ENCODE data around the gene TGM6. TPM values are rescaled to one million over a fixed set of nuclear protein-coding genes. Genes with fewer than 3 reads are reported as not detected.

The TGM6 gene
- total RNA-seq, 1 experiment from 2014 or later = not detected

- DNase-seq = no peak
- Histone ChIP-seq H3K36me3 (replicated peaks; ENCODE audit: control insufficient read depth, insufficient read depth, low read length) (no peaks in the 10 kb centered on the region), H3K4me3 (ENCODE audit: insufficient read depth, low read depth, low read length) (no peak overlapping the region), H3K27me3 (ENCODE audit: control insufficient read depth, insufficient read depth, low read length) (no peaks in the 10 kb centered on the region)
These were observed 49.8 kb downstream of the TGM6 start for GRCh38 chr20:2430538-2430937.

GRCh38 chr20:2431185-2431584 is 50.5 kb downstream of the TGM6 start:
- H3K27me3 ChIP-seq (ENCODE audit: control insufficient read depth, insufficient read depth, low read length) = no peaks in the 10 kb centered on the region
- H3K4me3 ChIP-seq (ENCODE audit: insufficient read depth, low read depth, low read length) = no peak overlapping the region
- no peaks in the 10 kb centered on the region for H3K36me3 ChIP-seq (replicated peaks; ENCODE audit: control insufficient read depth, insufficient read depth, low read length)
- DNase-seq = no peak

GRCh38 chr20:2446845-2447244 is 66.1 kb downstream of the TGM6 start:
- DNase-seq = no peak
- H3K27me3 ChIP-seq (ENCODE audit: control insufficient read depth, insufficient read depth, low read length) = no peaks in the 10 kb centered on the region
- no peak overlapping the region for H3K4me3 ChIP-seq (ENCODE audit: insufficient read depth, low read depth, low read length)
- H3K36me3 ChIP-seq (replicated peaks; ENCODE audit: control insufficient read depth, insufficient read depth, low read length) = no peaks in the 10 kb centered on the region

- DNase-seq = no peak
- Histone ChIP-seq H3K4me3 (ENCODE audit: insufficient read depth, low read depth, low read length) (no peak overlapping the region), H3K36me3 (replicated peaks; ENCODE audit: control insufficient read depth, insufficient read depth, low read length) (no peaks in the 10 kb centered on the region), H3K27me3 (ENCODE audit: control insufficient read depth, insufficient read depth, low read length) (no peaks in the 10 kb centered on the region)
These were observed 68.7 kb downstream of the TGM6 start for GRCh38 chr20:2449386-2449785.

GRCh38 chr20:2451422-2451821 is 70.7 kb downstream of the TGM6 start:
- no peak for DNase-seq

GRCh38 chr20:2451939-2452732 is 71.4 kb downstream of the TGM6 start:
- no peaks in the 10 kb centered on the region for H3K27me3 ChIP-seq (ENCODE audit: control insufficient read depth, insufficient read depth, low read length)
- H3K4me3 ChIP-seq (ENCODE audit: insufficient read depth, low read depth, low read length) = no peak overlapping the region
- H3K36me3 ChIP-seq (replicated peaks; ENCODE audit: control insufficient read depth, insufficient read depth, low read length) = no peaks in the 10 kb centered on the region
- peak; percentile 72 for DNase-seq

More at GRCh38 chr20:2451422-2451821, 70.7 kb downstream of the TGM6 start:
- Histone ChIP-seq H3K36me3 (replicated peaks; ENCODE audit: control insufficient read depth, insufficient read depth, low read length) (no peaks in the 10 kb centered on the region), H3K4me3 (ENCODE audit: insufficient read depth, low read depth, low read length) (no peak overlapping the region), H3K27me3 (ENCODE audit: control insufficient read depth, insufficient read depth, low read length) (no peaks in the 10 kb centered on the region)

- Histone ChIP-seq H3K36me3 (replicated peaks; ENCODE audit: control insufficient read depth, insufficient read depth, low read length) (no peaks in the 10 kb centered on the region), H3K27me3 (ENCODE audit: control insufficient read depth, insufficient read depth, low read length) (no peaks in the 10 kb centered on the region), H3K4me3 (ENCODE audit: insufficient read depth, low read depth, low read length) (no peak overlapping the region)
- DNase-seq = no peak
These were observed 73.1 kb downstream of the TGM6 start for GRCh38 chr20:2453792-2454191.

GRCh38 chr20:2455771-2456497 is 75.2 kb downstream of the TGM6 start:
- H3K4me3 ChIP-seq (ENCODE audit: insufficient read depth, low read depth, low read length) = no peak overlapping the region
- DNase-seq = no peak
- no peaks in the 10 kb centered on the region for H3K27me3 ChIP-seq (ENCODE audit: control insufficient read depth, insufficient read depth, low read length)

GRCh38 chr20:2458919-2459499 is 78.3 kb downstream of the TGM6 start:
- Histone ChIP-seq H3K36me3 (replicated peaks; ENCODE audit: control insufficient read depth, insufficient read depth, low read length) (peaks cover 35% of the 10 kb centered on the region), H3K4me3 (ENCODE audit: insufficient read depth, low read depth, low read length) (no peak overlapping the region), H3K27me3 (ENCODE audit: control insufficient read depth, insufficient read depth, low read length) (no peaks in the 10 kb centered on the region)
- DNase-seq = no peak

More at GRCh38 chr20:2455771-2456497, 75.2 kb downstream of the TGM6 start:
- peaks cover 7% of the 10 kb centered on the region for H3K36me3 ChIP-seq (replicated peaks; ENCODE audit: control insufficient read depth, insufficient read depth, low read length)

- no peak overlapping the region for H3K4me3 ChIP-seq (ENCODE audit: insufficient read depth, low read depth, low read length)
- DNase-seq = no peak
- no peaks in the 10 kb centered on the region for H3K27me3 ChIP-seq (ENCODE audit: control insufficient read depth, insufficient read depth, low read length)
- H3K36me3 ChIP-seq (replicated peaks; ENCODE audit: control insufficient read depth, insufficient read depth, low read length) = peaks cover 44% of the 10 kb centered on the region
These were observed 79.5 kb downstream of the TGM6 start for GRCh38 chr20:2459981-2460751.

- H3K27me3 ChIP-seq (ENCODE audit: control insufficient read depth, insufficient read depth, low read length) = no peaks in the 10 kb centered on the region
- H3K36me3 ChIP-seq (replicated peaks; ENCODE audit: control insufficient read depth, insufficient read depth, low read length) = peaks cover 49% of the 10 kb centered on the region
- H3K4me3 ChIP-seq (ENCODE audit: insufficient read depth, low read depth, low read length) = no peak overlapping the region
- DNase-seq = no peak
These were observed 80.2 kb downstream of the TGM6 start for GRCh38 chr20:2460752-2461424.

- Histone ChIP-seq H3K36me3 (replicated peaks; ENCODE audit: control insufficient read depth, insufficient read depth, low read length) (peaks cover 61% of the 10 kb centered on the region), H3K4me3 (ENCODE audit: insufficient read depth, low read depth, low read length) (no peak overlapping the region), H3K27me3 (ENCODE audit: control insufficient read depth, insufficient read depth, low read length) (no peaks in the 10 kb centered on the region)
- DNase-seq = no peak
These were observed 81.8 kb downstream of the TGM6 start for GRCh38 chr20:2462484-2462883.

GRCh38 chr20:2463616-2464365 is 83.1 kb downstream of the TGM6 start:
- peaks cover 65% of the 10 kb centered on the region for H3K36me3 ChIP-seq (replicated peaks; ENCODE audit: control insufficient read depth, insufficient read depth, low read length)
- DNase-seq = peak; percentile 33
- no peak overlapping the region for H3K4me3 ChIP-seq (ENCODE audit: insufficient read depth, low read depth, low read length)
- no peaks in the 10 kb centered on the region for H3K27me3 ChIP-seq (ENCODE audit: control insufficient read depth, insufficient read depth, low read length)
